Thymus (tissue), 11 donors: Measurements from ENCODE around the gene PKIB. TPM values are rescaled to one million over a fixed set of nuclear protein-coding genes. Genes with fewer than 3 reads are reported as not detected.
"Not testable (repeated sequence)": the region's sequence is repeated elsewhere in the genome, so short reads cannot be mapped to it uniquely, and the experiment has no call there.

Experiments used
- DNase-seq, 9 donors: peaks; one replicate each; pipeline ENCODE4 v3.0.0-alpha.2; 2013; ENCODE audit warnings: low spot score in 9 of 9, low read depth in 6 of 9, missing footprints in 1 of 9
- H3K27ac ChIP-seq, 2 donors: one replicate each; pipeline ENCODE4 v1.5.1; 2013; ENCODE audit warnings: control low read depth in 1 of 2, low read depth in 1 of 2, low read length in 1 of 2, mild to moderate bottlenecking in 1 of 2, moderate library complexity in 1 of 2
- H3K27me3 ChIP-seq, 2 donors: one replicate each; pipeline ENCODE4 v1.5.1; 2013; ENCODE audit warnings: low read length in 1 of 2; ENCODE audit not compliant: control insufficient read depth in 2 of 2, insufficient read depth in 1 of 2
- H3K36me3 ChIP-seq, 2 donors: one replicate each; pipeline ENCODE4 v1.5.1; 2013; ENCODE audit warnings: low read length in 1 of 2, mild to moderate bottlenecking in 1 of 2, moderate library complexity in 1 of 2; ENCODE audit not compliant: control insufficient read depth in 2 of 2, insufficient read depth in 2 of 2
- H3K4me1 ChIP-seq, 2 donors: one replicate each; pipeline ENCODE4 v1.5.1; 2013; ENCODE audit warnings: low read length in 2 of 2; ENCODE audit not compliant: control insufficient read depth in 2 of 2, insufficient read depth in 2 of 2
- H3K4me3 ChIP-seq, 2 donors: one replicate each; pipeline ENCODE4 v1.5.1; 2013; ENCODE audit warnings: low read length in 2 of 2, control low read depth in 1 of 2, mild to moderate bottlenecking in 1 of 2
- H3K9me3 ChIP-seq, 2 donors: one replicate each; pipeline ENCODE4 v1.5.1; 2013; ENCODE audit warnings: low read length in 1 of 2, mild to moderate bottlenecking in 1 of 2; ENCODE audit not compliant: control insufficient read depth in 2 of 2, insufficient read depth in 1 of 2
- WGBS: extraction: QIAGEN DNeasy Blood & Tissue Kit; methylation state at CpG from one replicate; pipeline ENCODE4 v1.1.7; 2013; 5-methylcytosine and 5-hydroxymethylcytosine counted together
- polyA plus RNA-seq: library from polyadenylated mRNA; stranded (reverse); fragments of 200-250 nt; gene quantifications from one replicate; pipeline ENCODE4 v1.2.3, GENCODE V29; 2013
- total RNA-seq: library from RNA; stranded (reverse); fragments of 120-200 nt; gene quantifications from one replicate; pipeline ENCODE4 v1.2.4, GENCODE V29; 2013
- donor health status: healthy.

The PKIB gene
- total and polyA plus RNA-seq, 2 donors: 7.0 to 8.0 TPM

GRCh38 chr6:122628714-122629113 lies 18.5 kb downstream of the PKIB start:
- H3K36me3 ChIP-seq: no peaks in the 10 kb centered on the region
- no peak overlapping the region for H3K27ac ChIP-seq
- no peak overlapping the region for H3K4me3 ChIP-seq
- WGBS: 79% methylated on average over 1 of the region's 1 CpG
- H3K27me3 ChIP-seq: no peaks in the 10 kb centered on the region
- no peaks in the 10 kb centered on the region for H3K9me3 ChIP-seq
- DNase-seq: no peak
- H3K4me1 ChIP-seq: no peaks in the 10 kb centered on the region

DNA sequence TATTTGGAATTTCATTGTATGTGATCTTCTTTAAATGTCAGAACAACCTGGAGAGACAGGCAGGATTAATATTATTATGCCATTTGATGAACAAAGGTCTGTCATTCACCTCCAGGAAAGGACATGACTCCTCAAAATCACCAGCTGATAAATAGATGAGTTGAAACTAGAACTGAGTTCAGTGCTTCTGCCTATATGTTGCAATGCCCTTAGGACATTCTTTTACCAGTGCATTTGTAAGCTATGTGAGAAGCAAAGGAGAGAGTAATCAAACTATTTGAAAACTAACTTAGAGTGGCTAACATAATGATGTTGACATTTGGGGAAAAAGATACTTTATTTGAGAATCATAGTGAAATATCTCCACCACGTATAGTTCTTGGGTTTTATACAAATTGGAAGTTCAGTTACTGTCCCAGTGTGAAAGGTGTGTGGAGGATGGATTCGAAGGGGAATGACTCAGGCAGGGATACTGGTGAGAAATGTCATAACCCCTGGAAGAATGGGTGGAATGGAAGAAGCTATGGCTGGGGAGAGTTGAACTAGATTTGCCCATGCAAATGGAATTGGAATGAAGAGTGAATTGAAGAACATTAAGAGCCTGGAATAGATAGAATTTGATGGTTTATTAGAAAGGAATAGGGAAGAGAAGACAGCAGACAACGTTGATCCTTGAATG lies 21.5 kb downstream of the PKIB start:
- H3K27me3 ChIP-seq: no peaks in the 10 kb centered on the region
- no peak overlapping the region for H3K4me3 ChIP-seq
- H3K9me3 ChIP-seq: no peaks in the 10 kb centered on the region
- no peaks in the 10 kb centered on the region for H3K36me3 ChIP-seq
- WGBS: 64% methylated on average over 3 of the region's 3 CpGs
- no peak overlapping the region for H3K27ac ChIP-seq
- no peak for DNase-seq
- no peaks in the 10 kb centered on the region for H3K4me1 ChIP-seq

- 89% methylated on average over 5 of the region's 5 CpGs for WGBS
- H3K27ac ChIP-seq: no peak overlapping the region
- DNase-seq: no peak
These were observed 30.2 kb downstream of the PKIB start for GRCh38 chr6:122640366-122640765.

DNA sequence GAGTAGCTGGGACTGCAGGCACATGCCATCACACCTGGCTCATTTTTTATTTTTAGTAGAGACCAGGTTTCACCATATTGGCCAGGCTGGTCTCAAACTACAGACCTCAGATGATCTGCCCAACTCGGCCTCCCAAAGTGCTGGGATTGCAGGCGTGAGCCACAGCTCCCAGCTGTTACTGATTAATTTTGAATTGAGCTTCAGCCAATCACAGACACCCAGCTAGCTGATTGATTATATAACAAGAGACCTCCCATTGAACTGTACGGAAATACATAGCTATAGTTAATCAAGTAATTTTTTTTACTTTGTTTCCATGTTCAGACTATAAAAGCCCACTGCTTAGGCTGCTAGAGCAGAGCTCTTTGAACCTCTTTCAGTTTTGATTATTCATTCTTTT lies 31.6 kb downstream of the PKIB start:
- Histone ChIP-seq H3K4me3 (no peak overlapping the region), H3K4me1 (no peaks in the 10 kb centered on the region), H3K27ac (no peak overlapping the region), H3K27me3 (no peaks in the 10 kb centered on the region), H3K9me3 (no peaks in the 10 kb centered on the region), H3K36me3 (no peaks in the 10 kb centered on the region)
- whole genome bisulfite sequencing: 91% methylated on average over 3 of the region's 3 CpGs
- DNase-seq: no peak

More at GRCh38 chr6:122640366-122640765, 30.2 kb downstream of the PKIB start:
- H3K27me3 ChIP-seq: no peaks in the 10 kb centered on the region
- H3K4me1 ChIP-seq: no peaks in the 10 kb centered on the region
- no peak overlapping the region for H3K4me3 ChIP-seq
- no peaks in the 10 kb centered on the region for H3K9me3 ChIP-seq
- H3K36me3 ChIP-seq: no peaks in the 10 kb centered on the region

- H3K36me3 ChIP-seq, H3K27me3 ChIP-seq, DNase-seq, H3K4me1 ChIP-seq, H3K4me3 ChIP-seq, H3K27ac ChIP-seq, H3K9me3 ChIP-seq: not testable (repeated sequence)
- 98% methylated on average over 1 of the region's 1 CpG for WGBS
These were observed 32.4 kb downstream of the PKIB start for GRCh38 chr6:122642604-122643003.

- WGBS: 94% methylated on average over 4 of the region's 4 CpGs
- Histone ChIP-seq H3K27me3 (no peaks in the 10 kb centered on the region), H3K4me1 (no peaks in the 10 kb centered on the region), H3K4me3 (no peak overlapping the region), H3K9me3 (no peaks in the 10 kb centered on the region), H3K27ac (no peak overlapping the region), H3K36me3 (no peaks in the 10 kb centered on the region)
- DNase-seq: no peak
These were observed 35.1 kb downstream of the PKIB start for GRCh38 chr6:122645256-122645655.

- no peak overlapping the region for H3K27ac ChIP-seq
- 73% methylated on average over 3 of the region's 3 CpGs for WGBS
These were observed 37.6 kb downstream of the PKIB start for GRCh38 chr6:122647765-122648164.

DNA sequence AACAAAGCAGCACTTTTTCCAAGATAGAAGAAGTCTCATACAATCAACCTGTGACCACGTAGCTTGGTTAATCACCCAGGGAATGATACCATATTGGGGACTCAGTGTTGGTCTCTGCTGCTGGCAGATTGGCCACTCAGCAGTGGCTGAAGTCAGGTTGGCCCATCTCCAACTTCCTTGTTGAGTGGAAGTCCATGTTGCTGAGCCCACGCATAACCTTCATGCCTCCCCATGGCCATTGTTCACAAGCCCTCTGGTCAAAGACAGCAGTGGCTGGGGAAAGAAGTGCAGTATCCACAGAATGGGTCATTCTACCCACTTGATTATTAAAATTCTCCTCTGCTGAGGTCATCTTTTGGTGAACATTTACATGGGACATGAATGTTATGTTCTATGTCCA lies 38.5 kb downstream of the PKIB start:
- no peaks in the 10 kb centered on the region for H3K27me3 ChIP-seq
- no peaks in the 10 kb centered on the region for H3K36me3 ChIP-seq
- no peaks in the 10 kb centered on the region for H3K9me3 ChIP-seq
- no peak overlapping the region for H3K27ac ChIP-seq
- DNase-seq: no peak
- WGBS: 93% methylated on average over 2 of the region's 2 CpGs
- no peaks in the 10 kb centered on the region for H3K4me1 ChIP-seq
- H3K4me3 ChIP-seq: no peak overlapping the region

More at GRCh38 chr6:122647765-122648164, 37.6 kb downstream of the PKIB start:
- no peaks in the 10 kb centered on the region for H3K36me3 ChIP-seq
- no peaks in the 10 kb centered on the region for H3K9me3 ChIP-seq
- H3K27me3 ChIP-seq: no peaks in the 10 kb centered on the region
- DNase-seq: no peak
- H3K4me3 ChIP-seq: no peak overlapping the region
- H3K4me1 ChIP-seq: no peaks in the 10 kb centered on the region

DNA sequence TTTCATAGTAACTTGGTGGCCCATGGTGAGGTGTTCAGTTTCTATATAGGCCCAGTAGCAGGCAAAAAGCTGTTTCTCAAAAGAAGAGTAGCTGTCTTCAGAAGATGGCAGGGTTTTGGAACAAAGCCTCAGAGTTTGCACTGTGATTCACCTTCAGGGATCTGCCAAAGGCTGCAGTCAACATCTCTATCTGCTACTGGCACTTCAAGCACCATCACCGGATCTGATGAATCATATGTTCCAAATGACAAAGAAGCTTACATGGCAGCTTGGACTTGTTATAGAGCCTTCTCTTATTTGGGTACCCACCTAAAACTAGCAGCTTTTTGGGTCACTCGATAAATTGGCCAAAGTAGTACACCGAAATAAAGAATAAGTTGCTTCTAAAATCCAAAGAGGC lies 39.5 kb downstream of the PKIB start:
- 98% methylated on average over 3 of the region's 3 CpGs for WGBS
- no peaks in the 10 kb centered on the region for H3K4me1 ChIP-seq
- no peak overlapping the region for H3K27ac ChIP-seq
- H3K36me3 ChIP-seq: no peaks in the 10 kb centered on the region
- no peak overlapping the region for H3K4me3 ChIP-seq
- H3K9me3 ChIP-seq: no peaks in the 10 kb centered on the region
- no peaks in the 10 kb centered on the region for H3K27me3 ChIP-seq
- DNase-seq: no peak
